SK-N-SH treated with all-trans-retinoic acid at 6 μM for 48 hours (cell line): ENCODE data around the gene GRK7.

Experiments used
- ARNTL ChIP-seq: fragments of 450-650 bp; formaldehyde crosslinking; IDR thresholded peaks from 2 replicates; pipeline ENCODE4 v1.5.0; 2020; ENCODE audit warnings: low read depth, mild to moderate bottlenecking, moderate library complexity, borderline replicate concordance
- BACH2 ChIP-seq: fragments of 250-450 bp; sonication (Bioruptor Pico); IDR thresholded peaks from 2 replicates; pipeline ENCODE4 v1.9.0; 2021; ENCODE audit warnings: mild to moderate bottlenecking, borderline replicate concordance
- CSDC2 ChIP-seq: fragments of 250-450 bp; sonication (Bioruptor Pico); IDR thresholded peaks from 2 replicates; pipeline ENCODE4 v1.5.0; 2020; ENCODE audit warnings: mild to moderate bottlenecking, moderate library complexity
- GLIS3 ChIP-seq: fragments of 250-450 bp; sonication (Bioruptor Pico); IDR thresholded peaks from 2 replicates; pipeline ENCODE4 v1.5.0; 2020; ENCODE audit warnings: mild to moderate bottlenecking, moderate library complexity
- PPARA ChIP-seq: fragments of 250-450 bp; sonication (Bioruptor Pico); IDR thresholded peaks from 2 replicates; pipeline ENCODE4 v1.5.0; 2020; ENCODE audit warnings: mild to moderate bottlenecking, borderline replicate concordance
- RARB ChIP-seq: fragments of 250-450 bp; sonication (Bioruptor Pico); IDR thresholded peaks from 2 replicates; pipeline ENCODE4 v1.8.0; 2021; ENCODE audit warnings: mild to moderate bottlenecking, moderate library complexity
- TOX ChIP-seq: fragments of 250-450 bp; sonication (Bioruptor Pico); IDR thresholded peaks from 2 replicates; pipeline ENCODE4 v1.8.0; 2021; ENCODE audit warnings: mild to moderate bottlenecking, moderate library complexity, borderline replicate concordance
- ZFP3 ChIP-seq: fragments of 250-450 bp; sonication (Bioruptor Pico); IDR thresholded peaks from 2 replicates; pipeline ENCODE4 v1.5.0; 2020; ENCODE audit warnings: mild to moderate bottlenecking, moderate library complexity
- ZFP30 ChIP-seq: fragments of 450-650 bp; formaldehyde crosslinking; IDR thresholded peaks from 2 replicates; pipeline ENCODE4 v1.5.0; 2022; ENCODE audit warnings: mild to moderate bottlenecking, moderate library complexity
- ZNF565 ChIP-seq: fragments of 450-650 bp; formaldehyde crosslinking; conservative IDR thresholded peaks from 2 replicates; pipeline ENCODE4 v1.5.0; 2020; ENCODE audit warnings: low read depth, mild to moderate bottlenecking, moderate library complexity
- ZNF70 ChIP-seq: fragments of 450-650 bp; formaldehyde crosslinking; IDR thresholded peaks from 2 replicates; pipeline ENCODE4 v1.5.0; 2020; ENCODE audit warnings: mild to moderate bottlenecking, moderate library complexity
- TF ChIP-seq, protein P1 (sequence below): fragments of 250-450 bp; sonication (Bioruptor Pico); IDR thresholded peaks from 2 replicates; pipeline ENCODE4 v1.8.0; 2020; ENCODE audit warnings: mild to moderate bottlenecking, moderate library complexity, borderline replicate concordance
- TF ChIP-seq, protein P2 (sequence below): fragments of 250-450 bp; sonication (Bioruptor Pico); IDR thresholded peaks from 2 replicates; pipeline ENCODE4 v1.5.1; 2020; ENCODE audit warnings: low read depth, mild to moderate bottlenecking, moderate library complexity

DNA sequence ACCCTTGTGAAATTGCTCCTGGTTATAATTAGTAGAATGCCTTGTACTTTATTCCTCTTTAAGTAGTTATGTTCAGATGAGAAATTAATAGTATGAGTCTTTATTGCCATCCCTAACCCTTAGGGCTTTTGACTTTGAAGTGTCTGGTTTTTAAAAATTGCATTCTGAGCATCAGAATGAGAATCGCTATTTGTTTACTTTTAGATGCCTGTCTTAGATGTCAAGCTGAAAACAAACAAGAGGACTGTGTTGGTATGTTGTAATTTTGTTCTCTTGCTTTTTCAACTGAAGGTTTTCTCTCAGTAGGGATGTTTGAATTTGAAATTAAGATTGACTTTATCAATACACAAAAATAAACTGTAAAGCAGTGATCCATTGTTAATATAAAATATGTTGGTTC is 19.9 kb upstream of the GRK7 start:
- TF ChIP-seq GLIS3 (CRISPR knock-in tag) (no peak), ZNF70 (CRISPR knock-in tag) (no peak), PPARA (CRISPR knock-in tag) (no peak), ZFP30 (CRISPR knock-in tag) (no peak), BACH2 (CRISPR knock-in tag) (no peak), ZNF565 (CRISPR knock-in tag) (no peak), TOX (CRISPR knock-in tag) (no peak), RARB (CRISPR knock-in tag) (no peak), ARNTL (CRISPR knock-in tag) (no peak), ZFP3 (CRISPR knock-in tag) (no peak), CSDC2 (CRISPR knock-in tag) (no peak)
- TF ChIP-seq, protein P1, sequence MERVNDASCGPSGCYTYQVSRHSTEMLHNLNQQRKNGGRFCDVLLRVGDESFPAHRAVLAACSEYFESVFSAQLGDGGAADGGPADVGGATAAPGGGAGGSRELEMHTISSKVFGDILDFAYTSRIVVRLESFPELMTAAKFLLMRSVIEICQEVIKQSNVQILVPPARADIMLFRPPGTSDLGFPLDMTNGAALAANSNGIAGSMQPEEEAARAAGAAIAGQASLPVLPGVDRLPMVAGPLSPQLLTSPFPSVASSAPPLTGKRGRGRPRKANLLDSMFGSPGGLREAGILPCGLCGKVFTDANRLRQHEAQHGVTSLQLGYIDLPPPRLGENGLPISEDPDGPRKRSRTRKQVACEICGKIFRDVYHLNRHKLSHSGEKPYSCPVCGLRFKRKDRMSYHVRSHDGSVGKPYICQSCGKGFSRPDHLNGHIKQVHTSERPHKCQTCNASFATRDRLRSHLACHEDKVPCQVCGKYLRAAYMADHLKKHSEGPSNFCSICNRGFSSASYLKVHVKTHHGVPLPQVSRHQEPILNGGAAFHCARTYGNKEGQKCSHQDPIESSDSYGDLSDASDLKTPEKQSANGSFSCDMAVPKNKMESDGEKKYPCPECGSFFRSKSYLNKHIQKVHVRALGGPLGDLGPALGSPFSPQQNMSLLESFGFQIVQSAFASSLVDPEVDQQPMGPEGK (CRISPR knock-in tag) = no peak
- TF ChIP-seq, protein P2, sequence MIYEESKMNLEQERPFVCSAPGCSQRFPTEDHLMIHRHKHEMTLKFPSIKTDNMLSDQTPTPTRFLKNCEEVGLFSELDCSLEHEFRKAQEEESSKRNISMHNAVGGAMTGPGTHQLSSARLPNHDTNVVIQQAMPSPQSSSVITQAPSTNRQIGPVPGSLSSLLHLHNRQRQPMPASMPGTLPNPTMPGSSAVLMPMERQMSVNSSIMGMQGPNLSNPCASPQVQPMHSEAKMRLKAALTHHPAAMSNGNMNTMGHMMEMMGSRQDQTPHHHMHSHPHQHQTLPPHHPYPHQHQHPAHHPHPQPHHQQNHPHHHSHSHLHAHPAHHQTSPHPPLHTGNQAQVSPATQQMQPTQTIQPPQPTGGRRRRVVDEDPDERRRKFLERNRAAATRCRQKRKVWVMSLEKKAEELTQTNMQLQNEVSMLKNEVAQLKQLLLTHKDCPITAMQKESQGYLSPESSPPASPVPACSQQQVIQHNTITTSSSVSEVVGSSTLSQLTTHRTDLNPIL (CRISPR knock-in tag) = no peak
